K562 (cell line): ENCODE results near the gene IFIT5. TPM values are rescaled to one million over a fixed set of nuclear protein-coding genes. Genes with fewer than 3 reads are reported as not detected.

Experiments used
- ATAC-seq: fragments of 200-7000 bp; cut with Tn5 transposase; 3 replicates; pipeline ENCODE4 v1.9.1; 2020; ENCODE audit warnings: moderate library complexity
- BruUV-seq: library from RNA; stranded (reverse); fragments of 400-500 nt; replicated peaks from 2 replicates; lab custom pipeline; 2021; lab: Mats Ljungman, UMichigan
- CTCF ChIA-PET: fragments of 300-600 bp; formaldehyde crosslinking; extraction: SDS; loops from one replicate; lab custom pipeline; 2021; ENCODE audit warnings: low intra/inter-chr PET ratio; lab: Yijun Ruan, JAX
- POLR2A ChIA-PET: fragments of 300-600, 350-650 bp; sonication (Branson Sonifier 250); formaldehyde crosslinking; extraction: SDS; loops from one replicate; lab custom pipeline; 2021; ENCODE audit warnings: antibody characterized with exemption, inconsistent platforms; lab: Yijun Ruan, JAX
- DNase-seq, 4 experiments: peaks; one replicate each; pipeline versions ENCODE4 v3.0.0 to v3.0.0-alpha.2; 2011 to 2018; ENCODE audit warnings: low spot score in 3 of 4, mixed read lengths in 3 of 4; ENCODE audit errors: extremely low read depth in 1 of 4
- FAIRE-seq: peaks from 2 replicates; lab custom pipeline; 2011; peaks lifted over from hg19 to GRCh38; lab: Jason Lieb, UNC
- H2AFZ ChIP-seq: 2 replicates; pipeline ENCODE4 v1.6.0; 2011; ENCODE audit warnings: low read depth, low read length, control low read depth, inconsistent platforms
- H3K27ac ChIP-seq: fragments of 200-600 bp; 3 replicates; pipeline ENCODE4 v1.8.0; 2011; ENCODE audit warnings: low read depth, mild to moderate bottlenecking, control low read depth, inconsistent platforms, low read length, moderate library complexity, mixed read lengths; ENCODE audit errors: extremely low read depth
- H3K27me3 ChIP-seq, 2 experiments: fragments of 300-600 bp in 1 of 2; 2 replicates in 1 of 2; 3 replicates in 1 of 2; pipeline versions ENCODE4 v1.6.0 to v1.8.0; 2011; ENCODE audit warnings: inconsistent platforms in 2 of 2, low read length in 2 of 2, mild to moderate bottlenecking in 1 of 2, mixed read lengths in 1 of 2, moderate library complexity in 1 of 2; ENCODE audit not compliant: control insufficient read depth in 2 of 2, insufficient read depth in 2 of 2
- H3K36me3 ChIP-seq: fragments of 300-600 bp; 3 replicates; pipeline ENCODE4 v1.8.0; 2011; ENCODE audit warnings: mild to moderate bottlenecking, low read length, inconsistent platforms; ENCODE audit not compliant: control insufficient read depth, insufficient read depth
- H3K4me1 ChIP-seq, 2 experiments: fragments of 200-600 bp in 1 of 2; replicated peaks in 1 of 2; 2 replicates in 1 of 2; 3 replicates in 1 of 2; pipeline versions ENCODE4 v1.5.1 to v1.8.0; 2011; ENCODE audit warnings: inconsistent platforms in 2 of 2, low read length in 2 of 2, mild to moderate bottlenecking in 1 of 2, mixed read lengths in 1 of 2, moderate library complexity in 1 of 2; ENCODE audit not compliant: control insufficient read depth in 2 of 2, insufficient read depth in 2 of 2
- H3K4me2 ChIP-seq: 2 replicates; pipeline ENCODE4 v1.6.1; 2011; ENCODE audit warnings: low read length, control low read depth, inconsistent platforms, mixed read lengths; ENCODE audit not compliant: insufficient read depth
- H3K4me3 ChIP-seq: fragments of 200-600 bp; sonication (generic), shearing (Covaris generic); 2 replicates; pipeline ENCODE4 v1.5.1; 2016; ENCODE audit warnings: control low read depth, inconsistent platforms
- H3K79me2 ChIP-seq: fragments of 200-600 bp; 3 replicates; pipeline ENCODE4 v1.8.0; 2011; ENCODE audit warnings: low read length, inconsistent platforms; ENCODE audit not compliant: control insufficient read depth, insufficient read depth
- H3K9ac ChIP-seq, 2 experiments: 2 replicates each; pipeline versions ENCODE4 v1.6.0 to v1.6.1; 2011; ENCODE audit warnings: low read depth in 2 of 2, low read length in 2 of 2, control low read depth in 1 of 2, inconsistent platforms in 1 of 2, mild to moderate bottlenecking in 1 of 2, mixed read lengths in 1 of 2; ENCODE audit not compliant: insufficient read depth in 1 of 2
- H3K9me1 ChIP-seq: one replicate; pipeline ENCODE4 v1.6.0; 2011; ENCODE audit warnings: inconsistent platforms, mild to moderate bottlenecking, low read length, moderate library complexity; ENCODE audit not compliant: control insufficient read depth, insufficient read depth
- H3K9me3 ChIP-seq: replicated peaks from 2 replicates; pipeline ENCODE4 v1.5.1; 2011; ENCODE audit warnings: low read depth, low read length, inconsistent platforms; ENCODE audit not compliant: control insufficient read depth, insufficient read depth
- H4K20me1 ChIP-seq: replicated peaks from 2 replicates; pipeline ENCODE4 v1.6.1; 2011; ENCODE audit warnings: low read length, inconsistent platforms, mixed read lengths; ENCODE audit not compliant: control insufficient read depth, insufficient read depth
- ARID4B ChIP-seq: sonication (generic); formaldehyde crosslinking; IDR thresholded peaks from 2 replicates; pipeline ENCODE4 v1.8.0; 2022; ENCODE audit warnings: mild to moderate bottlenecking, missing genetic modification reagents
- ID3 ChIP-seq, 2 experiments: fragments of 250-450 bp in 1 of 2; fragments of 450-650 bp in 1 of 2; sonication (Bioruptor Pico) in 1 of 2; IDR thresholded peaks; 2 replicates each; pipeline versions ENCODE4 v1.6.1 to v1.8.0; 2016 to 2021; ENCODE audit warnings: mild to moderate bottlenecking in 2 of 2, moderate library complexity in 2 of 2, missing compliant biosample characterization in 1 of 2, missing genetic modification characterization in 1 of 2
- KLF10 ChIP-seq: fragments of 250-450 bp; sonication (Bioruptor Pico); IDR thresholded peaks from 2 replicates; pipeline ENCODE4 v1.6.1; 2021; ENCODE audit warnings: matching md5 sums
- RCOR1 ChIP-seq, 2 experiments: IDR thresholded peaks; 2 replicates each; pipeline ENCODE4 v1.6.1; 2012; ENCODE audit warnings: low read depth in 2 of 2, low read length in 2 of 2, borderline replicate concordance in 1 of 2, improper control_type of control experiment in 1 of 2
- SIN3A ChIP-seq, 2 experiments: fragments of 150-350 bp in 1 of 2; IDR thresholded peaks; 2 replicates each; pipeline ENCODE4 v1.6.1; 2011 to 2016; ENCODE audit warnings: borderline replicate concordance in 2 of 2, low read depth in 2 of 2, low read length in 2 of 2, mild to moderate bottlenecking in 2 of 2, moderate library complexity in 2 of 2; ENCODE audit not compliant: control insufficient read depth in 1 of 2
- SREBF2 ChIP-seq: sonication (generic); formaldehyde crosslinking; IDR thresholded peaks from 2 replicates; pipeline ENCODE4 v1.4.0; 2020; ENCODE audit warnings: mild to moderate bottlenecking, missing genetic modification reagents
- ZNF121 ChIP-seq: sonication (generic); formaldehyde crosslinking; conservative IDR thresholded peaks from 2 replicates; pipeline ENCODE4 v1.8.0; 2022; ENCODE audit warnings: missing genetic modification reagents
- ZNF165 ChIP-seq: fragments of 250-450 bp; sonication (Bioruptor Pico); IDR thresholded peaks from 2 replicates; pipeline ENCODE4 v1.4.0; 2020; ENCODE audit warnings: borderline replicate concordance
- ZNF217 ChIP-seq: sonication (generic); formaldehyde crosslinking; IDR thresholded peaks from 2 replicates; pipeline ENCODE4 v1.8.0; 2022; ENCODE audit warnings: mild to moderate bottlenecking, missing genetic modification reagents
- WGBS: fragments of 100-300 bp; shearing (Covaris generic); methylation state at CpG from one replicate; pipeline ENCODE4 v1.1.6; 2016; ENCODE audit warnings: low coverage, mixed read lengths; ENCODE audit not compliant: insufficient coverage; ENCODE audit errors: missing lambda C conversion rate; 5-methylcytosine and 5-hydroxymethylcytosine counted together
- in situ Hi-C: fragments of 300-500 bp; cut with MboI; formaldehyde crosslinking; loops from 4 replicates; pipeline ENCODE4 v1.15.0; 2018; ENCODE audit warnings: inconsistent platforms, mixed read lengths
- intact Hi-C: fragments of 100-400 bp; cut with micrococcal nuclease; formaldehyde crosslinking; loops from 2 replicates; pipeline ENCODE4 v1.14.2; 2022
- polyA plus RNA-seq, 8 experiments: library from polyadenylated mRNA; depleted of rRNA in 4 of 8; stranded (reverse) in 5 of 8; unstranded in 3 of 8; fragments of >200 nt; fragmentation: Nextera tagmentation in 2 of 8; fragmentation: Illumina TruSeq in 1 of 8; extraction: Ambion mirVana in 2 of 8; extraction: Trizol in 1 of 8; gene quantifications; 2 replicates each; pipeline versions ENCODE4 v1.2.1 to v1.2.3, GENCODE V29; 2011 to 2014; ENCODE audit warnings: inconsistent platforms in 1 of 8, missing spikeins in 1 of 8
- total RNA-seq, 7 experiments: library from RNA; depleted of rRNA in 6 of 7; stranded (reverse); fragments of >200 nt in 6 of 7; fragmentation: Illumina TruSeq in 2 of 7; extraction: Trizol in 2 of 7; gene quantifications; 2 replicates each; pipeline versions ENCODE4 v1.2.1 to v1.2.3, GENCODE V29; 2011 to 2021; ENCODE audit warnings: low replicate concordance in 1 of 7

The IFIT5 gene
- total and polyA plus RNA-seq, 9 of the 15 experiments (the other 6 are each of a cell fraction or from before 2014, with no cell fraction given), result 0.04 to 0.11 (median 0.06) TPM; not detected in 5

GRCh38 chr10:89398003-89398749, 16.2 kb upstream of the IFIT5 start:
- 4% methylated on average over 5 of the region's 5 CpGs for WGBS

GRCh38 chr10:89399956-89400355, 14.4 kb upstream of the IFIT5 start:
- Histone ChIP-seq H4K20me1 (no peaks in the 10 kb centered on the region), H2AFZ (no peak overlapping the region), H3K79me2 (no peaks in the 10 kb centered on the region), H3K4me2 (no peak overlapping the region), H3K36me3 (no peaks in the 10 kb centered on the region), H3K9me3 (no peaks in the 10 kb centered on the region), H3K4me1 (no peaks in the 10 kb centered on the region; a peak in 1 of 5 replicates), H3K27me3 (no peaks in the 10 kb centered on the region), H3K9me1 (no peaks in the 10 kb centered on the region), H3K27ac (no peak overlapping the region), H3K4me3 (no peak overlapping the region), H3K9ac (no peak overlapping the region)
- no TSS peak for BruUV-seq
- intact Hi-C loops, result no loop called here
- in situ Hi-C loops, result no loop called here
- CTCF ChIA-PET, result no interaction called here
- ATAC-seq (no peak), DNase-seq (no peak), FAIRE-seq (no peak)
- POLR2A ChIA-PET, result no interaction called here
- WGBS, result 0% methylated on average over 1 of the region's 1 CpG
- no peak for TF ChIP-seq RCOR1 (IDR thresholded peaks at IDR 0.05; ENCODE audit: borderline replicate concordance in 1 of 2, low read depth in 2 of 2, low read length in 2 of 2)
- no peak for TF ChIP-seq ZNF121 (CRISPR knock-in tag)
- TF ChIP-seq ARID4B (CRISPR knock-in tag), result no peak
- no peak for TF ChIP-seq ZNF165 (CRISPR knock-in tag)
- TF ChIP-seq SIN3A (IDR thresholded peaks at IDR 0.05; ENCODE audit: borderline replicate concordance in 2 of 2, control insufficient read depth in 1 of 2, low read depth in 2 of 2, low read length in 2 of 2), result no peak
- no peak for TF ChIP-seq ID3 (CRISPR knock-in tag; IDR thresholded peaks at IDR 0.05)
- TF ChIP-seq ID3 (tag; IDR thresholded peaks at IDR 0.05), result no peak

More at GRCh38 chr10:89398003-89398749, 16.2 kb upstream of the IFIT5 start:
- TF ChIP-seq SREBF2 (CRISPR knock-in tag) (no peak), KLF10 (CRISPR knock-in tag) (no peak), ZNF217 (CRISPR knock-in tag) (no peak)
- H3K27me3 ChIP-seq, result no peaks in the 10 kb centered on the region
- H3K27ac ChIP-seq, result no peak overlapping the region
- H3K4me3 ChIP-seq, result no peak overlapping the region
- no TSS peak for BruUV-seq
- DNase-seq, result no peak
- intact Hi-C loops, result no loop called here
- POLR2A ChIA-PET, result no interaction called here
- H3K79me2 ChIP-seq, result no peaks in the 10 kb centered on the region
- no peak overlapping the region for H3K4me2 ChIP-seq
- H2AFZ ChIP-seq, result no peak overlapping the region
- H3K9ac ChIP-seq, result no peak overlapping the region
- in situ Hi-C loops, result no loop called here
- no peaks in the 10 kb centered on the region for H3K36me3 ChIP-seq
- CTCF ChIA-PET, result no interaction called here
- FAIRE-seq, result no peak
- no peaks in the 10 kb centered on the region for H3K9me3 ChIP-seq
- ATAC-seq, result no peak
- H3K4me1 ChIP-seq, result 0 out of 5 replicates have a peak, but pooled peaks cover 0 to under 1% of the 10 kb centered on the region in 2 experiments
- no peaks in the 10 kb centered on the region for H3K9me1 ChIP-seq
- no peaks in the 10 kb centered on the region for H4K20me1 ChIP-seq
